ENCODE measurements around the gene COL6A1. TPM values are rescaled to one million over a fixed set of nuclear protein-coding genes. Genes with fewer than 3 reads are reported as not detected.

Gene COL6A1
- total and polyA plus RNA-seq, 2 of the 13 experiments (the other 11 are each of a cell fraction or from before 2014, with no cell fraction given), result 3.1 to 4.8 TPM

DNA sequence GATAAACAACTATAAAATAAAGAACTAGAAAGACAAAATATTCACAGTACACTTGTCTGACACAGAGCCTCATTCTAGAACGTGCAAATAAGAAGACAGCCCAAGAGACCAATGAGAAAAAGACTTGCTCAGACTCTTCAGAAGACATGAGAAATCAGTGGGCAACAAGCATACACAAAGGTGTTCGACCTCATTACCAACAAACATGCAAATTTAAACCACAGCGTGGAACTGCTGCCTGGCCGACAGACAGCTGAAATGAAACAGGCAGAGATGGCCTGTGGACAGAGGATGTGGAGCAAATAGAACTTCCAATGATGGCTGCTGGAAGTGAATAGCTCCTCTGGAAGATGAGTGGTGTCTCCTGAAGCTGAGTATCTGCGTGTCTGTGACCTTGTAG is 22.4 kb upstream of the COL6A1 start (continued):
- TF ChIP-seq ATF2 (CRISPR knock-in tag; IDR thresholded peaks at IDR 0.05), result no peak
- no peak for TF ChIP-seq ZNF224 (CRISPR knock-in tag; IDR thresholded peaks at IDR 0.05)
- no peak for TF ChIP-seq KDM4B (CRISPR knock-in tag; IDR thresholded peaks at IDR 0.05)
- TF ChIP-seq ZNF709 (CRISPR knock-in tag; IDR thresholded peaks at IDR 0.05), result no peak
- no peak for TF ChIP-seq ZZZ3 (CRISPR knock-in tag; IDR thresholded peaks at IDR 0.05; ENCODE audit: borderline replicate concordance)
- TF ChIP-seq, protein P1, sequence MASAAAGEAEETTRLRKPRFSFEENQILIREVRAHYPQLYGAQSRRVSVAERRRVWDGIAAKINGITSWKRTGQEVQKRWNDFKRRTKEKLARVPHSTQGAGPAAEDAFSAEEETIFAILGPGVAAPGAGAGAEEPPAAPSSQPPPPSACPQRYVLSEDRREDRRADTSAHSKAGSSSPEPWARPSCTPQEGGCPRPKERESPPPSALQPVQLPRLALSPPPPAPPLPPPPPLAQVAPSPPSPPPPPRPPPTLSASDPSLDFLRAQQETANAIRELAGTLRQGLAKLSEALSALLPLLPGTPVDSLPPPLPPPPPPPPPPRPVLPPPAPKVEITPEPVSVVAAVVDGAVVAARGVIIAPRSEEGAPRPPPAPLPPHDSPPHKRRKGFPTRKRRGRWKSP (CRISPR knock-in tag; IDR thresholded peaks at IDR 0.05), result no peak
- TF ChIP-seq ZNF260 (CRISPR knock-in tag; IDR thresholded peaks at IDR 0.05; ENCODE audit: borderline replicate concordance, low read depth), result no peak
- TF ChIP-seq ZNF788 (CRISPR knock-in tag; IDR thresholded peaks at IDR 0.05; ENCODE audit: borderline replicate concordance), result no peak

DNA sequence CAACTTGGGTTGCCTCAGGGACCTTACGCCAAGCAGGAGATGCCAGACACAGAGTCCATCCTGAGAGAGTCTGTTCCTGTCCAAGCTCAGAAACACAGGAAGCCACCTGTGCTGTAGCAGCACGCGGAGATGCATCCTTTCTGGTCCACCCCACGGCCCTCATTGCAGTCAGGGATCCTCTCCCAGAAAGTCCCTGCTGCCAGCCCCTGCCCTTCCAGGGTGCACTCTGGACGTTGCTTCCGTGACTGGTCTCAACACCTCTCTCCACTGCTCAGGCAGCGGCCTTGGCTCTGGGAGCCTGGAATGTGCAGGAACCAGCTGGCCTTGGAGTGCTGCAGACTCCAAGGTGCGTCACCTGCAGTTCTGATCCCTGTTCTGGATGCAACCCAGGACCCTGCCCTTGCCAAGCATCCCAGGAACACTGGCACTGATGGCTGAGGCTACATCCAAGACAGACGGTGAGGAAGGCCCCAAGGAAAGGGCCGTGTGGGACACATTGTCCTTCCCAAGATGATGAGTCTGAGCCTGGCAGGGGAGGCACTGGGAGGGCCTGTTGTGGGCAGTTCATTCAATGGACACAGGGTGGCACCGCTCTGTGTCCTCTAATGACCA is 21.7 kb upstream of the COL6A1 start:
- in situ Hi-C loops (cut with HindIII; ENCODE audit: extremely low pct_ligation_motif_present, low pct_unique_long_range_greater_than_20kb), result no loop called here
- Histone ChIP-seq H3K4me3 (replicated peaks in 1 of 3; ENCODE audit: insufficient read depth in 1 of 3, low read depth in 2 of 3, low read length in 3 of 3) (no peak overlapping the region), H3K9ac (ENCODE audit: insufficient read depth, low read depth, low read length) (no peak overlapping the region), H2AFZ (ENCODE audit: low read length) (no peak overlapping the region), H3K9me3 (ENCODE audit: low read length) (peaks cover 4% of the 10 kb centered on the region; the same call in 1 of the 2 replicates), H3K27me3 (ENCODE audit: control insufficient read depth in 1 of 2, insufficient read depth in 2 of 2, low read length in 2 of 2) (peaks cover 0 to 12% of the 10 kb centered on the region in 2 experiments; a peak in 2 of 5 replicates), H3K4me1 (ENCODE audit: insufficient read depth, low read length) (no peaks in the 10 kb centered on the region), H3K4me2 (ENCODE audit: low read depth, low read length) (no peak overlapping the region), H4K20me1 (ENCODE audit: insufficient read depth, low read length) (no peaks in the 10 kb centered on the region), H3K27ac (ENCODE audit: extremely low read length, insufficient read depth, low read length) (no peak overlapping the region), H3K36me3 (replicated peaks in 1 of 2; ENCODE audit: control insufficient read depth in 1 of 2, insufficient read depth in 2 of 2, low read length in 2 of 2) (no peaks in the 10 kb centered on the region), H3K79me2 (ENCODE audit: insufficient read depth, low read length) (no peaks in the 10 kb centered on the region)
- intact Hi-C loops (cut with micrococcal nuclease; ENCODE audit: unreplicated experiment), result no loop called here
- CTCF ChIA-PET (ENCODE audit: low intra/inter-chr PET ratio, low total read pairs), result no interaction called here
- POLR2A ChIA-PET, result no interaction called here
- FAIRE-seq (no peak), DNase-seq (ENCODE audit: low spot score) (no peak), ATAC-seq (no peak)
- WGBS (ENCODE audit: low lambda C conversion rate), result 27% methylated on average over 3 of the region's 11 CpGs
- TF ChIP-seq ZNF713 (CRISPR knock-in tag; IDR thresholded peaks at IDR 0.05) (no peak), PLRG1 (conservative IDR thresholded peaks at IDR 0.05) (no peak), SUZ12 (IDR thresholded peaks at IDR 0.05; ENCODE audit: low read depth, low read length) (no peak), ZNF251 (CRISPR knock-in tag; IDR thresholded peaks at IDR 0.05) (no peak), MBNL3 (CRISPR knock-in tag; conservative IDR thresholded peaks at IDR 0.05) (no peak)
- TF ChIP-seq, protein P2, sequence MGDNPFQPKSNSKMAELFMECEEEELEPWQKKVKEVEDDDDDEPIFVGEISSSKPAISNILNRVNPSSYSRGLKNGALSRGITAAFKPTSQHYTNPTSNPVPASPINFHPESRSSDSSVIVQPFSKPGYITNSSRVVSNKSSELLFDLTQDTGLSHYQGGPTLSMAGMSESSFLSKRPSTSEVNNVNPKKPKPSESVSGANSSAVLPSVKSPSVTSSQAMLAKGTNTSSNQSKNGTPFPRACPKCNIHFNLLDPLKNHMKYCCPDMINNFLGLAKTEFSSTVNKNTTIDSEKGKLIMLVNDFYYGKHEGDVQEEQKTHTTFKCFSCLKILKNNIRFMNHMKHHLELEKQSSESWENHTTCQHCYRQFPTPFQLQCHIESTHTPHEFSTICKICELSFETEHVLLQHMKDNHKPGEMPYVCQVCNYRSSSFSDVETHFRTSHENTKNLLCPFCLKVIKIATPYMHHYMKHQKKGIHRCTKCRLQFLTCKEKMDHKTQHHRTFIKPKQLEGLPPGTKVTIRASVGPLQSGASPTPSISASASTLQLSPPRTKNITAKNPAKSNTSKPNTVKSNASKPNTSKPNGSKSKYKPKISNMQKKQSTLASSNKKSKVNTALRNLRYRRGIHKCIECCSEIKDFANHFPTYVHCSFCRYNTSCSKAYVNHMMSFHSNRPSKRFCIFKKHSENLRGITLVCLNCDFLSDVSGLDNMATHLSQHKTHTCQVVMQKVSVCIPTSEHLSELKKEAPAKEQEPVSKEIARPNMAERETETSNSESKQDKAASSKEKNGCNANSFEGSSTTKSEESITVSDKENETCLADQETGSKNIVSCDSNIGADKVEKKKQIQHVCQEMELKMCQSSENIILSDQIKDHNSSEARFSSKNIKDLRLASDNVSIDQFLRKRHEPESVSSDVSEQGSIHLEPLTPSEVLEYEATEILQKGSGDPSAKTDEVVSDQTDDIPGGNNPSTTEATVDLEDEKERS (CRISPR knock-in tag; IDR thresholded peaks at IDR 0.05), result no peak
- no TSS peak for BruUV-seq (replicated peaks)

Measured in HepG2 (cell line).